Hepatocyte (in vitro differentiated cells): ENCODE data around the gene OLIG3. TPM values are rescaled to one million over a fixed set of nuclear protein-coding genes. Genes with fewer than 3 reads are reported as not detected.
A peak's percentile ranks its signal among the peaks of the same experiment; 100 is the strongest.

Source experiments
- DNase-seq: peaks from one replicate; pipeline ENCODE4 v3.0.0-alpha.2; 2016; ENCODE audit warnings: low spot score
- H2AFZ ChIP-seq: fragments of 200-600 bp; sonication (generic); 2 replicates; pipeline ENCODE4 v1.6.0; 2016; ENCODE audit warnings: antibody characterized with exemption, mild to moderate bottlenecking
- H3K27ac ChIP-seq: fragments of 200-600 bp; sonication (generic); 2 replicates; pipeline ENCODE4 v1.5.1; 2016; ENCODE audit warnings: mild to moderate bottlenecking
- H3K27me3 ChIP-seq: fragments of 200-600 bp; sonication (generic); 2 replicates; pipeline ENCODE4 v1.6.1; 2016
- H3K36me3 ChIP-seq: fragments of 200-600 bp; sonication (generic); replicated peaks from 2 replicates; pipeline ENCODE4 v1.5.1; 2016; ENCODE audit warnings: low read depth; ENCODE audit not compliant: insufficient read depth
- H3K4me1 ChIP-seq: fragments of 200-600 bp; sonication (generic); 2 replicates; pipeline ENCODE4 v1.5.1; 2016; ENCODE audit warnings: mild to moderate bottlenecking, moderate library complexity; ENCODE audit not compliant: insufficient read depth
- H3K4me2 ChIP-seq: fragments of 200-600 bp; sonication (generic); 2 replicates; pipeline ENCODE4 v1.6.0; 2016
- H3K4me3 ChIP-seq: fragments of 200-600 bp; sonication (generic); 2 replicates; pipeline ENCODE4 v1.5.1; 2016; ENCODE audit warnings: mild to moderate bottlenecking
- H3K79me2 ChIP-seq: fragments of 200-600 bp; sonication (generic); 2 replicates; pipeline ENCODE4 v1.6.0; 2017; ENCODE audit warnings: mild to moderate bottlenecking
- H3K9me2 ChIP-seq: fragments of 200-600 bp; sonication (generic); replicated peaks from 2 replicates; pipeline ENCODE4 v1.6.0; 2017; ENCODE audit warnings: mild to moderate bottlenecking; ENCODE audit not compliant: insufficient read depth
- H3K9me3 ChIP-seq: fragments of 200-600 bp; sonication (generic); 2 replicates; pipeline ENCODE4 v1.5.1; 2016; ENCODE audit warnings: low read depth, mild to moderate bottlenecking
- H4K20me1 ChIP-seq: fragments of 200-600 bp; sonication (generic); 2 replicates; pipeline ENCODE4 v1.6.0; 2016; ENCODE audit warnings: mild to moderate bottlenecking; ENCODE audit not compliant: insufficient read depth, poor library complexity, severe bottlenecking
- CTCF ChIP-seq: fragments of 200-600 bp; sonication (generic); IDR thresholded peaks from 2 replicates; pipeline ENCODE4 v1.5.1; 2016; ENCODE audit warnings: antibody characterized with exemption, mild to moderate bottlenecking; ENCODE audit not compliant: poor library complexity
- EZH2 ChIP-seq: fragments of 200-600 bp; sonication (generic); IDR thresholded peaks from 2 replicates; pipeline ENCODE4 v1.6.1; 2016; ENCODE audit warnings: antibody characterized with exemption, mild to moderate bottlenecking, borderline replicate concordance
- EZH2phosphoT487 ChIP-seq: fragments of 200-600 bp; sonication (generic); IDR thresholded peaks from one replicate; pipeline ENCODE4 v1.6.1; 2018; ENCODE audit warnings: antibody characterized with exemption, mild to moderate bottlenecking, low read depth, moderate library complexity; ENCODE audit not compliant: unreplicated experiment, severe bottlenecking
- WGBS: methylation state at CpG from one replicate; pipeline ENCODE4 v1.1.6; 2016; ENCODE audit warnings: low lambda C conversion rate; ENCODE audit errors: missing lambda C conversion rate; 5-methylcytosine and 5-hydroxymethylcytosine counted together
- polyA plus RNA-seq: library from polyadenylated mRNA; unstranded; fragments of >200 nt; fragmentation: Nextera tagmentation; extraction: Ambion mirVana; gene quantifications from 2 replicates; pipeline ENCODE4 v1.2.1, GENCODE V29; 2016
- total RNA-seq: library from RNA; depleted of rRNA; stranded (reverse); fragments of >200 nt; gene quantifications from 2 replicates; pipeline ENCODE4 v1.2.3, GENCODE V29; 2014

Gene OLIG3
- total and polyA plus RNA-seq, 2 experiments from 2014 or later, result not detected

- Histone ChIP-seq H3K9me3 (no peaks in the 10 kb centered on the region), H3K36me3 (no peaks in the 10 kb centered on the region), H3K4me3 (no peak overlapping the region), H2AFZ (peak overlapping the region; percentile 52), H3K9me2 (no peaks in the 10 kb centered on the region), H3K27ac (no peak overlapping the region), H3K4me2 (peak overlapping the region; percentile 72), H3K4me1 (peaks cover 13% of the 10 kb centered on the region), H3K79me2 (no peaks in the 10 kb centered on the region), H4K20me1 (no peaks in the 10 kb centered on the region), H3K27me3 (peaks cover 100% of the 10 kb centered on the region)
- TF ChIP-seq EZH2, result no peak
- TF ChIP-seq EZH2phosphoT487, result peak; percentile 79
- no peak for DNase-seq
- WGBS, result 16% methylated on average over 19 of the region's 19 CpGs
These were observed 3.9 kb downstream of the OLIG3 start for GRCh38 chr6:137490006-137490905.

GRCh38 chr6:137489046-137490005 lies 4.9 kb downstream of the OLIG3 start:
- 5% methylated on average over 46 of the region's 47 CpGs for WGBS

GRCh38 chr6:137488150-137489045 lies 5.8 kb downstream of the OLIG3 start:
- H3K79me2 ChIP-seq, result no peaks in the 10 kb centered on the region
- WGBS, result 2% methylated on average over 68 of the region's 73 CpGs
- DNase-seq, result no peak
- H3K9me3 ChIP-seq, result no peaks in the 10 kb centered on the region
- peak overlapping the region; percentile 72 for H3K4me2 ChIP-seq
- H2AFZ ChIP-seq, result peak overlapping the region; percentile 52
- H3K9me2 ChIP-seq, result no peaks in the 10 kb centered on the region
- no peak overlapping the region for H3K27ac ChIP-seq
- H4K20me1 ChIP-seq, result no peaks in the 10 kb centered on the region
- no peak for TF ChIP-seq EZH2phosphoT487
- peak; percentile 93 for TF ChIP-seq EZH2
- no peak for TF ChIP-seq CTCF
- H3K4me3 ChIP-seq, result no peak overlapping the region
- no peaks in the 10 kb centered on the region for H3K36me3 ChIP-seq
- peaks cover 100% of the 10 kb centered on the region for H3K27me3 ChIP-seq
- peaks cover 13% of the 10 kb centered on the region for H3K4me1 ChIP-seq

More at GRCh38 chr6:137489046-137490005, 4.9 kb downstream of the OLIG3 start:
- Histone ChIP-seq H3K79me2 (no peaks in the 10 kb centered on the region), H3K4me1 (peaks cover 13% of the 10 kb centered on the region), H3K4me3 (no peak overlapping the region), H2AFZ (peak overlapping the region; percentile 52), H3K36me3 (no peaks in the 10 kb centered on the region), H3K9me3 (no peaks in the 10 kb centered on the region), H4K20me1 (no peaks in the 10 kb centered on the region), H3K27me3 (peaks cover 100% of the 10 kb centered on the region), H3K4me2 (peak overlapping the region; percentile 72), H3K9me2 (no peaks in the 10 kb centered on the region), H3K27ac (no peak overlapping the region)
- no peak for DNase-seq
- TF ChIP-seq EZH2 (peak; percentile 89), CTCF (no peak), EZH2phosphoT487 (peak; percentile 24)
